CD4-positive, alpha-beta T cell treated with Interleukin-4 for 4 hours (primary cell): ENCODE results near the gene RBM28.

ENCODE experiments used
- DNase-seq: peaks from one replicate; pipeline ENCODE4 v3.0.0-alpha.2; 2020

The RBM28 gene

DNA sequence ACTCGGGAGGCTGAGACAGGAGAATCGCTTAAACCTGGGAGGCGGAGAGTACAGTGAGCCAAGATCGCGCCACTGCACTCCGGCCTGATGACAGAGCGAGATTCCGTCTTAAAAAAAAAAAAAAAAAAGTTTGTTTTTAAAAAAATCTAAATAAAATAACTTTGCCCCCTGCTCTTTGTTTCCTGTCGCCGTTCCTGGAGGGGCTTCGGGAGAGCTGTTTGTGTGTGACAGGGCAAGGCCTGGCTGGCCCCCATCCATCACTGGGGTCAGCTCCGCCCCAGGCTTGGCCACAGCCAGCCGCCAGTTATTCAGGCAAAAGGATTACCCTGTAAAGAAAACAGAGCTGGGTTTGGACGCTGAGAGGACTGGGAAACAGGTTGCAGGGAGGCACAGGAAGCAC lies 86.2 kb downstream of the RBM28 start:
- DNase-seq, result no peak

- DNase-seq, result no peak
Measured at GRCh38 chr7:128255271-128255670, 88.4 kb downstream of the RBM28 start.

DNA sequence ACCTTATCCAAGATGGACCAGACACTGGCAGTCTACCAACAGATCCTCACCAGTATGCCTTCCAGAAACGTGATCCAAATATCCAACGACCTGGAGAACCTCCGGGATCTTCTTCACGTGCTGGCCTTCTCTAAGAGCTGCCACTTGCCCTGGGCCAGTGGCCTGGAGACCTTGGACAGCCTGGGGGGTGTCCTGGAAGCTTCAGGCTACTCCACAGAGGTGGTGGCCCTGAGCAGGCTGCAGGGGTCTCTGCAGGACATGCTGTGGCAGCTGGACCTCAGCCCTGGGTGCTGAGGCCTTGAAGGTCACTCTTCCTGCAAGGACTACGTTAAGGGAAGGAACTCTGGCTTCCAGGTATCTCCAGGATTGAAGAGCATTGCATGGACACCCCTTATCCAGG lies 89.2 kb downstream of the RBM28 start:
- DNase-seq, result no peak

GRCh38 chr7:128253701-128254100 lies 90.0 kb downstream of the RBM28 start:
- DNase-seq, result no peak

GRCh38 chr7:128251337-128251736 lies 92.4 kb downstream of the RBM28 start:
- DNase-seq, result no peak
